HG03442 (cell line): Measurements from ENCODE around the gene ADK.
"Not testable (repeated sequence)": the region's sequence is repeated elsewhere in the genome, so short reads cannot be mapped to it uniquely, and the experiment has no call there.

Source experiments
- ATAC-seq: cut with Tn5 transposase; IDR thresholded peaks from one replicate; pipeline ENCODE4 v1.9.1; 2021; ENCODE audit warnings: mild to moderate bottlenecking, moderate library complexity; ENCODE audit not compliant: unreplicated experiment

The ADK gene

DNA sequence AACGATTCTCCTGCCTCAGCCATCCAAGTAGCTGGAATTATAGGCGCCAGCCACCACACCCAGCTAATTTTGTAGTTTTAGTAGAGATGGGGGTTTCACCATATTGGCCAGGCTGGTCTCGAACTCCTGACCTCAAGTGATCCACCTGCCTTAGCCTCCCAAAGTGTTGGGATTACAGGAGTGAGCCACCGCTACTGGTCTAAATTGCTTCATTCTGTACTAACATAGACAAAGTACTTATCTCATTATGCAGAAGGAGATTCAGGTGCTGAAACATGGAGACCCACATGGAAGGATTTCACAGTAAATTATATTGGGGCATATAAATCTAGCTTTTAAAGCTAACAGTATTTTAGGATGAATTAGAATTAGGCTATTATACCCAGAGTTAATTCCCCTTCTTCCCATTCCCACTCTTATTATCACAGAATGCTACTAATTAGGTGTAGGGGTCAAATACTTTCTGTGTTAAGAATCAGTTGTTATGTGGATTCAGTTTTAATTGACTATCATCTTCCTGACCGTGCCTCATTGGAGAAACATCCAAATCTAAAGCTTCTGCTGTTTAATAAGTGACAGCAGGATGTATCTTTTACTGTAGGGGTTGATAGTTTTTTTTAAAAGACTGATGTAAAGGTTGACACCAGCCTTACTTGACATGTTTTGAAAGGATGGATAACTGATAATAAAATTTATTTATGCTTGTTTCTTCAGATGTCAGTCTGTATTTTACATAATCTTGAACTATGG lies 27.2 kb downstream of the ADK start:
- ATAC-seq: no peak

DNA sequence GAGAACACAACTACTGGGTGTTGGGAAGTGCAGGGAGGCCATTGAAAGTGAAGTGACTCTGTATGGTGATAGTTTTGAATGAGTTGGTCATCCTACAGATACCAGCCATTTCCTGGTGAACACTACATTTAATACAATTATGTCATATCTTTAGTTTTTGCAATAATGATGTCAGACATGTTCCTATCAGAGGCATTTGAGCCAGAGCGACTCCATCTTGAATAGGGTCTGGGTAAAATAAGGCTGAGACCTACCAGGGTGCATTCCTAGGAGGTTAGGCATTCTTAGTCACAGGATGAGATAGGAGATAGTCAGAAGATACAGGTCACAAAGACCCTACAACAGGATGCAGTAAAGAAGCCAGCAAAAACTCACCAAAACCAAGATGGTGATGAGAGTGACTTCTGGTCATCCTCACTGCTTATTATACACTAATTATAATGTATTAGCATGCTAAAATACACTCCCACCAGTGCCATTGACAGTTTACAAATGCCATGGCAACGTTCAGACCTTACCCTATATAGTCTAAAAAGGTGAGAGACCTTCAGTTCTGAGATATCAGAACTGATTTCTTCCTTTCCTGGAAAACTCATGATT lies 28.2 kb downstream of the ADK start:
- no peak for ATAC-seq

DNA sequence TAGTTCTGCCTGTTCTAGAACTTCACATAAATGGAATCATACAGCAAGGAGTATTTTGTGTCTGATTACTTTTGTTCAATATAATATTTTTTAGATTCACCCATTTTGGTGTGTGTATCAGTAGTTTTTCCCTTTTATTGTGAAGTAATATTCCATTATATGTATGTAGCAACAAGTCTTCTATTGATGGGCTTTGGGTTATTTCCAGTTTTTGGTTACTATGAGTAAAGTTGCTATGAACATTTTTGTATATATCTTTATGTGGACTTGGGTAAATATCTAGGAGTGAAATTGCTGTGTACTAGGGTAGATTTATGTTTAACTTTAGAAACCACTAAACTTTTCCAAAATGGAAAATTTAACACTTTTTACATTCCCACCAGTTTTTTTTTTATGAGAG lies 35.7 kb downstream of the ADK start:
- no peak for ATAC-seq

DNA sequence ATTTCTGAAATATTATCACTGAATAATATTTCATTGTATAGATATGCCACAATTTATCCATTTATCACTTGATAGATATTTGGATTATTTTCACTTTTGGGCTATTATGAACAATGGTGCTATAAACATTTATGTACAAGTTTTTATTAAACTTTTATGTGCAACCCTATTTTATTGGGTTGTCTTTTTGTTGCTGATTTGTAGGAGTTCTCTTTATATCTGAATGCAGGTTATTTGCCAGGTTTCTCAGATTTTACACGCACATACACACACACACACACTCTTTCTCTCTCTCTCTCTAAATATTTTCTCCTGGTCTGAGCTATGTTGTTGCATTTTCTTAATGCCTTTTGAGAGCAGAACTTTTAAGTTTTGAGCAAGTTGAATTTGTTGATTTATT lies 36.2 kb downstream of the ADK start:
- no peak for ATAC-seq

DNA sequence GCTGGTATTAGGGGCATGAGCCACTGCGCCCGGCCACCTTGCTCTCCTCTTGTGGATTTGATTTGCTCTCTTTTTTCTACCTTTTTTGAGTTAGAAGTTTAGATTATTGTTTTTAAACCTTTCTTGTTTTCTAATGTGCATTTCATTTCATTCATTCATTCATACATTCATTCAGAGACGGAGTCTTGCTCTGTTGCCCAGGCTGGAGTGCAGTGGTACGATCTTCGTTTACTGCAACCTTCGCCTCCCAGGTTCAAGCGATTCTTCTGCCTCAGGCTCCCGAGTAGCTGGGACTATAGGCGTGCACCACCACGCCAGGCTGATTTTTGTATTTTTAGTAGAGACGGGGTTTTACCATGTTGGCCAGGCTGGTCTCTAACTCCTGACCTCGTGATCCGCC lies 37.6 kb downstream of the ADK start:
- ATAC-seq: not testable (repeated sequence)

DNA sequence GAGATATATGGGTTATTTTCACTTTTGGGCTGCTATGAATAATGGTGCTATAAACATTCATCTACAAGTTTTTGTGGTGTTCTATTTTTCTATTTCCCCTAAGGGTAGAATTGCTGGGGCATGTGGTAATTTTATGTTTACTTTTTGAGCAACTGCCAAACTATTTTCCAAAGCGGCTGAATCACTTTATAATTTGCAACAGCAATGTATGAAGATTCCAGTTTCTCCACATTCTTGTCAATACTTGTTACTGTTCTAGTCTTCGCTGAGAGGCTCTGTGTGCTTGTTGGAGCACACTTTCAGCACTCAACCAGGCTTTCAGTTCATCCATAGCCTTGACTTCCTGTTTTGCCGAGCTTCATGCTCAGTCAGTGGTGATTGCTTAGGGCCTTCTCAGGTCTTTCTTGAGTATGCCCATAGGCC lies 39.0 kb downstream of the ADK start:
- ATAC-seq: peak; percentile 69

DNA sequence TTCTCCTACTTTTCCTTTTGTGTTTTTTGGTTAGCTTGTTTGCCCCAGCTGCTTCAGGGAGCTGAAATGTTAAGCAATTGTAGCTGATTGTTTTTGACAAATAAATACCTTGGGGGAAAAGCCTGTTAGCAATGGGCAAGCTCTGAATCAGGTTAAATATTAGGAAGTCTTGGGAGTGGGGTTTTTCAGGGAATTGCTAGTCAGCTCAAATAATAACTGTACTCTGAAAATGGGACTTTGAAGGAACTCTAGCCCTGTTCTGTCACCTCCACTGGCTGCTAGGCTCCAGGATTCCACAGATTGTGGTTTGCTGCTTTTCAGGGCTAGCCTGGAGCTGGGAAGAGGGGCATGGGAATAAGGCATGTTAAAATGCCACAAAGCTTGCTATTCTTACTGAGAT lies 39.5 kb downstream of the ADK start:
- ATAC-seq: no peak

DNA sequence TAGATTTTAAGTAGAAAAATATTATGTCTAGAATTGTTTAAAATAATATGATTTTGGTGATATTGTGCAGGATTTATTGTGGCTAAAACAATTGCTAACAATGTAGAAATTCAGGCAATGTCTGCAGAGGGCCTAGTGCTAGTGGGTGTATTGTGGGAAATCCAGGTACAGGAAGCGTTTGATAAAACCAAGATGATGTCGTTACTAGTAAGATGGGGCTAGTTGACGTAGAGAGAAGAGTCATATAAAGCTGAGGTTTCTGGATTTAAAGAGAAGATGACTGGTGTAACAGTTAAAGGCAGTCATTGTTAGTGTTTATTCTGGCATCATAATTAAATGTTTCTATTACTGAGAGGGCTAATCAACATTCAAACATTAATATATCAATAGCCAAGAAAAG lies 43.5 kb downstream of the ADK start:
- ATAC-seq: no peak

DNA sequence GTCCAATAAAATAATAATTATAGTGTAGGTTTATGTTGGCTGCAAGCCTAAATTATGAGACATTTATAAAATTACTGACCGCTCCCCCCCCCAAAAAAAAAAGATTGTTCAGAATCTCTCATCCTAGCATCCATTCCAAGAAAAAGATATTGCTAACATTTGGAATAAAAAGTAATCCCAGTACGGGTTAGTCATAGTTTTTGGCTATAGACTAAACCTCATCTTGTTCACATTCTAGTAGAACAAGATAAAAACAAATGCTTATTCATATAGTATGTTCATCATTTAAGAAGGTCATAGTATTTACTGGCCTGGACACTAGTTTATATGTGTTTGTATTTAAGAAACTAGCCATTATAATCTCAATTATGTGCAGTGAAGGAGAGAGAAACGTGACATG lies 44.0 kb downstream of the ADK start:
- ATAC-seq: no peak

DNA sequence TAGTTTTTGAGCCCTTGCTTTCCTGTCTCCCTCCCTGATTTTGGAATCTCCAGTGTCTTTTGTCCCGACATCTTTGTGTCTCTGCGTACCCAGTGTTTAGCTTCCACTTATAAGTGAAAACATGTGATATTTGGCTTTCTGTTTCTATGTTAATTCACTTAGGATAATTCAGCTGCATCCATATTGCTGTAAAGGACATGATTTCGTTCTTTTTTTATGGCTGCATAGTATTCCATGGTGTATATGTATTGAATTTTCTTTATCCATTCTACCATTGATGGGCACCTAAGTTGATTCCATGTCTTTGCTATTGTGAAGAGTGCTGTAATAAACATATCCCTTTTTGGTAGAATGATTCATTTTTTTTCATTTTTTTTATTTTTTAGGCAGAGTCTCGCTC lies 48.3 kb downstream of the ADK start:
- ATAC-seq: no peak

DNA sequence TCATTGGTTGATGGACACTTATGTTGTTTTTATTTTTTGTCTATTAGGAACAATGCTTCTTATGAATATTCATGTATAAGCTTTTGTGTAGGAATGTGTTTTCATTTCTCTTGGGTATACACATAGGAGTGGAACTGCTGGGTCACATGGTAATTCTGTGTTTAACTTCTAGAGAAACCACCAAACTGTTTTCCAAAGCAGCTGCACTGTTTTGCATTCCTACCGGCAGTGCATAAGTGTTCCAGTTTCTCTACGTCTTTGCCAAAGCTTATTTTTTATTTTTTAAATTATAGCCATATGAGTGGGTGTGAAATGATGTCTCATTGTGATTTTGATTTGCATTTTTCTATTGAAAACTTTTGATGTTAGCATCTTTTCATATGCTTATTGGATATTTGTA lies 51.3 kb downstream of the ADK start:
- ATAC-seq: no peak

DNA sequence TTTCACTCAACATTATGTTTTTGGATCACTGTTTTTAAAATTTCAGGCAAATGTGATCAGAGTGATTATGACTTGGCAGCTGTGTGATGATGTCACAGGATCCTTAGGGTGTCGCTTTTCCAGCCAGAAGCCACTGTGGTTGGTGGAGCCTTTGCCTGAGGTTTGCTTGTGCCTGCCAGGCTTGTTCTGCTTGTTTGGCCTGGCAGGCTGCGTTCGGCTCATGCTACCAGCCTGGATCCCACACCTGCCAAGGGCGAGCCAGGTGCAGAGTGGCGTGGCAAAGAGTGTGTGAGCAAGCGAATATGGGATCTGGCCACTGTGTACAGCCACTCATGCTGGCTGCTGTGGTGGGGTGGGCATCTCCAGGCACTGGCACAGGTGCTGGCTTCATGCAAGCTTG lies 55.7 kb downstream of the ADK start:
- ATAC-seq: no peak

DNA sequence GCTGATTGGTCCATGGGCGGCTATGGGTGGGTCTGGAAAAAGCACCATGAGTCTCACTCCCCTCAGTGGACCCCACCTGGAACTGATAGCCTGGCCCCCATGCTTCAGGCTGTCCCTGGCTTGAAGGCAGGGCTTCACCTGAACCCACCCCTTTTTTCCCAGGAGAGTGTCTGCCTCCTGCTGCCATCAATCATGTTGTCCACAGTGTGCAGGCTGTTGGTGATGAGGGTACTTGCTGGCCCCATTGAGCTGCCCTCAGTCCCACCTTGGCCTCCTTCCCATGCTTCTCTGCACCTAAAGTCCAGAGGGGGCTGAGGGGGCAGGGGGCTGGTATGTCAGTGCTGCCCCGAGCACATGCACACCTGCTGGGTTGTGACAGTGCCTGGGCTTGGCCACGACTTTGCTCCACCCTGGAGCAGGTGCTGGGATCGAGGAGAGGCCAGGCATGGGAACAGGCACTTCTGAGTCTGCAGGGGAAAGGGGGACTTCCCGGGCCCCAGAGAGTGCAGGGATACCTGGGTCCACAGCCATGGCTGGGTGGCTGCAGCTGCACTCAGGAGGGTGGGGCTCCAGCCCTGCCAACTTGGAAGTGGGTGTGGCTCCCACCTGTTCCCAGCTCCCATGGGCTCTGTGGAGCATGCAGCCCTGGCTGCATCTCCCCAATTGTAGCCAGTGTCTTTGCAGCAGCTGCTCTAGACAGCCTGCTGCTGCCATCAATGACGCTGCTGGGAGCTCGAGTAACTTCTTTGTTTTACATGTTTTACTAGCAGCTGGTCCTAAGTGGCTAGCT lies 56.9 kb downstream of the ADK start:
- no peak for ATAC-seq

DNA sequence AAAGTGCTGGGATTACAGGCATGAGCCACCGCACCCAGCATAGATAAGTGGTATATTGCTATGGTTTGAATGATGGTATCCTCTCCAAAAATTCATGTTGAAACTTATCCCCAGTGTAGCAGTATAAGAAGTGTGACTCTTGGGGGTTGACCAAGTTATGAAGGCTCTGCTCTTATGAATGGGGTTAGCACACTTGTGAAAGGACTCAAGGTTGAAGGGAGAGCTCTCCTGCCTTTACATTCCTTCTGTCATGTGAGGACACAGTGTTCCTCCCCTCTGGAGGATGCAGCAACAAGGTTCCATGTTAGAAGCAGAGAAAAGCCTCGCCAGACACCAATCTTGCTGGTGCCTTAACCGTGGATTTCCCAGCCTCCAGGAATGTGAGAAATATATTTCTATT lies 58.0 kb downstream of the ADK start:
- ATAC-seq: no peak

DNA sequence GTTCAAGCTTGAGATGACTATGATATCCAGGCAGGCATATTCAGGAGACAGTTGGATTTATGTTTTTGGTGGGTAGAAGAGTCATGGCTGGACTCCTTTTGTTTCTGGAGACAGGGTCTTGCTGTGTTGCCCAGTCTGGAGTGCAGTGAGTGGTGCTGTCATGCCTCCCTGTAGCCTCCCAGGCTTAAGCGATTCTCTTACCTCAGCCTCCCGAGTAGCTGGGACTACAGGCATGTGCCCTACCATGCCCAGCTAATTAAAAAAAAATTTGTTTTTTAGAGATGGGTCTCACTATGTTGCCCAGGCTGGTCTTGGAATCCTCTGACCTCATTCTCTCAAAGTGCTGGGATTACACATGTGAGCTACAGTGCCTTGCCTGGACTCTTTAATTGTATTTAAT lies 62.0 kb downstream of the ADK start:
- no peak for ATAC-seq

DNA sequence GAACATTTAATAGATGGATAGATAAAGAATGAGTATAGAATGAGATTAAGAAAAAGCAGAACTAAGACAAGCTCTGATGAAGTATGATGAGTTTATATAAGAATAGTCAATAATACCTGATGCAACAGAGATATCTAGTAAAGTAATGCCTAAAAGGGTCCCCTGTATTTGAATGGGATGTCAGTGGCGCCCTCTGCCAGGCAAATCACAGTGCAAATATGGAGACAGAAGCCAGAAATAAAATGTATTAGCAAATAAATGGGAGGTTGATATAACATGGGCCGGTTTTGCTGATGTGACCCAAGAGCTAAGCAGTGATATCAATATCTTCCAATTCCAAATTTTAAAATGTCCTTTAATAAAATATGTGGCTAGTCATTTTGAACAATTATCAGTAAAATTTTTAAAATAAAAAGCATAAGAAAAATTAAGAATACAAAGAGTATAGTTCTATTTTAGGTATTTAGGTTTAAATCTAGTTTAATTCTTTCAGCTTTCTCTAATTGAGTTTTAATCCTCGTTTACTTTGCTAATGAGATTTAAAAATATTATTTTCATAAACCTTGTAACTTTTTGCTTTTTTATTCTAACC lies 62.6 kb downstream of the ADK start:
- ATAC-seq: no peak

DNA sequence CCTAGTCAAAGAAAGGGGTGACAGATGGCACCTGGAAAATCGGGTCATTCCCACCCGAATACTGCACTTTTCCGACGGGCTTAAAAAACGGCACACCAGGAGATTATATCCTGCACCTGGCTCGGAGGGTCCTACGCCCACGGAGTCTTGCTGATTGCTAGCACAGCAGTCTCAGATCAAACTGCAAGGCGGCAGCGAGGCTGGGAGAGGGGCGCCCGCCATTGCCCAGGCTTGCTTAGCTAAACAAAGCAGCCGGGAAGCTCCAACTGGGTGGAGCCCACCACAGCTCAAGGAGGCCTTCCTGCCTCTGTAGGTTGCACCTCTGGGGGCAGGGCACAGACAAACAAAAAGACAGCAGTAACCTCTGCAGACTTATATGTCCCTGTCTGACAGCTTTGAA lies 66.1 kb downstream of the ADK start:
- ATAC-seq: not testable (repeated sequence)

DNA sequence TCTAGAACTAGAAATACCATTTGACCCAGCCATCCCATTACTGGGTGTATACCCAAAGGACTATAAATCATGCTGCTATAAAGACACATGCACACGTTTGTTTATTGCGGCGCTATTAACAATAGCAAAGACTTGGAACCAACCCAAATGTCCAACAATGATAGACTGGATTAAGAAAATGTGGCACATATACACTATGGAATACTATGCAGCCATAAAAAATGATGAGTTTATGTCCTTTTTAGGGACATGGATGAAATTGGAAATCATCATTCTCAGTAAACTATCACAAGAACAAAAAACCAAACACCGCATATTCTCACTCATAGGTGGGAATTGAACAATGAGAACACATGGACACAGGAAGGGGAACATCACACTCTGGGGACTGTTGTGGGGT lies 71.4 kb downstream of the ADK start:
- ATAC-seq: not testable (repeated sequence)

DNA sequence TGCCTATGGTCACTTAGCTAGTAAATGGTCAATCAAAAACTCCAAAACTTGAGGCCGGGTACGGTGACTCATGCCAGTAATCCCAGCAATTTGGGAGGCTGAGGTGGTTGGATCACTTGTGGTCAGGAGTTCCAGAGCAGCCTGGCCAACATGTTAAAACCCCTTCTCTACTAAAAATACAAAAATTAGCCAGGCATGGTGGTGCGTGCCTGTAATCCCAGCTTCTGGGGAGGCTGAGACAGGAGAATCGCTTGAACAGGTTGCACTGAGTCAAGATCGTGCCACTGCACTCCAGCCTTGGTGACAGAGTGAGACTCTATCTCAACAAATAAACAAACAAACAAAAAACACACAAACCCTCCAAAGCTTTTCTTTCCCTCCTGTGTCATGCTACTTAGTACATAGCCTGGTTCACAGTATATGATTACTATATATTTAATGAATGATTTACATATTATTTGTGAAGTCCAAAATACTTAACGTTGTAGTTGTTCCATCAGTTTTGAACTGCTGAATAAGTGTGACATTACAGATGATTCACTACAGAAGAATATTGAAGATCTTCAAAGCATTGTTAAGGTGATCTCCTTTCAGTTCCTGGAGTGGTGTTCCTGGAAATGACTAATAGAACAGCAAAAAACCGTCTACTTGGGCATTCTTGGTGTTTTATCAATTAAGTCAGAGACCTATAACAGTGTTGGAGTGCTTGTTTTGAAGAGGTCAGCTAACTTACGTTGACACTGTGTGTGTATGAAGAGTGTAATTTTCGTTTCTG lies 72.9 kb downstream of the ADK start:
- ATAC-seq: no peak

DNA sequence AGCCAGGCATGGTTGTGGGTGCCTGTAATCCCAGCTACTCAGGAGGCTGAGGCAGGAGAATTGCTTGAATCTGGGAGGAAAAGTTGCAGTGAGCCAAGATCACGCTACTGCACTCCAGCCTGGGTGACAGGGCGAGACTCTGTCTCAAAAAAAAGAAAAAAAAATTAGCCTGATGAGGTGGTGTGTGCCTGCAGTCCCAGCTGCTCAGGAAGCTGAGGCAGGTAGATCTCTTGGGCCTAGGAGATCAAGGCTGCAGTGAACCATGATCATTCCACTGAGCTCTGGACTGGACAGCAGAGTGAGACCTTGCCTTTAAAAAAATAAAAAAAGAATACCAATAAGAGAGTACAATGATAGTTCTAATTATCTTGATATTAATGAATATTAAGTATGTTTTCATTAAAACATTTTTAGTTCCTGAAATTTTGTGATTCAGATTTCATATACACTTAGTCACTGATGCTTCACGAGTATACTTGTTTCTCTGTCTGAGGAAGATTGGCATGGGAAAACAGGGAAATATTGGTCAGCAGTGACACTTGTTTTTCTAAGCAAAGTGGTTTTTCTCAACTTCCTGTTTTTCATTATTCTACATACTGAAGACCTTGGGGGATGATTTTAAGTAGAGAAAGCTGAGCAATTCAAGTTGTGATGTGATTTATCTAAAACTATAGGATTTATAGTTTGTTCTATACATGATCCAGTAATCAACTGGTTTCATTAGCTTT lies 76.8 kb downstream of the ADK start:
- no peak for ATAC-seq
